Mammary epithelial cell (primary cell): Measurements from ENCODE around the gene DMD.

Experiments
- CTCF ChIP-seq, 2 donors: IDR thresholded peaks in 1 of 2; conservative IDR thresholded peaks in 1 of 2; 2 replicates each; pipeline ENCODE4 v1.5.1; 2011 to 2012; ENCODE audit warnings: inconsistent platforms in 2 of 2, low read length in 2 of 2, mild to moderate bottlenecking in 2 of 2, control low read depth in 1 of 2, low read depth in 1 of 2; ENCODE audit not compliant: insufficient read depth in 1 of 2; ENCODE audit errors: extremely low read depth in 1 of 2
- EZH2 ChIP-seq: IDR thresholded peaks from 2 replicates; pipeline ENCODE4 v1.6.1; 2012; ENCODE audit warnings: low read length, inconsistent platforms, borderline replicate concordance

- TF ChIP-seq EZH2 (no peak), CTCF (conservative IDR thresholded peaks at IDR 0.05 in 1 of 2, IDR thresholded peaks at IDR 0.05 in 1 of 2; ENCODE audit: extremely low read depth in 1 of 2, insufficient read depth in 1 of 2, low read depth in 1 of 2, low read length in 2 of 2) (no peak)
Measured at GRCh38 chrX:31132821-31133241, 2078.5 kb downstream of the DMD start.
